Activated T-helper 17 cell treated with anti-CD3 and anti-CD28 coated beads, Interleukin-2, amount 50 U/mL, for 72 hours (primary cell): ENCODE measurements around the gene MACO1. TPM values are rescaled to one million over a fixed set of nuclear protein-coding genes. Genes with fewer than 3 reads are reported as not detected.
"Not testable (repeated sequence)": the region's sequence is repeated elsewhere in the genome, so short reads cannot be mapped to it uniquely, and the experiment has no call there.

Experiments
- ATAC-seq: fragments of 150-1000 bp; cut with Tn5 transposase; replicated peaks from 2 replicates; pipeline ENCODE4 v1.10.0; 2021; ENCODE audit warnings: mild to moderate bottlenecking, moderate library complexity
- H3K27ac Mint-ChIP-seq: one replicate; pipeline ENCODE4 v1.8.0; 2022; ENCODE audit warnings: mixed read lengths
- H3K27me3 Mint-ChIP-seq: one replicate; pipeline ENCODE4 v1.8.0; 2022; ENCODE audit warnings: mixed read lengths
- H3K36me3 Mint-ChIP-seq: one replicate; pipeline ENCODE4 v1.8.0; 2022; ENCODE audit warnings: low read depth, mild to moderate bottlenecking, mixed read lengths
- H3K4me1 Mint-ChIP-seq: one replicate; pipeline ENCODE4 v1.8.0; 2022; ENCODE audit warnings: mixed read lengths
- H3K4me3 Mint-ChIP-seq: one replicate; pipeline ENCODE4 v1.8.0; 2022; ENCODE audit warnings: mild to moderate bottlenecking, mixed read lengths
- H3K9me3 Mint-ChIP-seq: one replicate; pipeline ENCODE4 v1.8.0; 2022; ENCODE audit warnings: mixed read lengths
- total RNA-seq, 2 donors: library from RNA; stranded (reverse); gene quantifications; one replicate each; pipeline ENCODE4 v1.2.3, GENCODE V29; 2022

The MACO1 gene
- total RNA-seq, 2 donors from 2014 or later, result 12.4 to 18.8 TPM

DNA sequence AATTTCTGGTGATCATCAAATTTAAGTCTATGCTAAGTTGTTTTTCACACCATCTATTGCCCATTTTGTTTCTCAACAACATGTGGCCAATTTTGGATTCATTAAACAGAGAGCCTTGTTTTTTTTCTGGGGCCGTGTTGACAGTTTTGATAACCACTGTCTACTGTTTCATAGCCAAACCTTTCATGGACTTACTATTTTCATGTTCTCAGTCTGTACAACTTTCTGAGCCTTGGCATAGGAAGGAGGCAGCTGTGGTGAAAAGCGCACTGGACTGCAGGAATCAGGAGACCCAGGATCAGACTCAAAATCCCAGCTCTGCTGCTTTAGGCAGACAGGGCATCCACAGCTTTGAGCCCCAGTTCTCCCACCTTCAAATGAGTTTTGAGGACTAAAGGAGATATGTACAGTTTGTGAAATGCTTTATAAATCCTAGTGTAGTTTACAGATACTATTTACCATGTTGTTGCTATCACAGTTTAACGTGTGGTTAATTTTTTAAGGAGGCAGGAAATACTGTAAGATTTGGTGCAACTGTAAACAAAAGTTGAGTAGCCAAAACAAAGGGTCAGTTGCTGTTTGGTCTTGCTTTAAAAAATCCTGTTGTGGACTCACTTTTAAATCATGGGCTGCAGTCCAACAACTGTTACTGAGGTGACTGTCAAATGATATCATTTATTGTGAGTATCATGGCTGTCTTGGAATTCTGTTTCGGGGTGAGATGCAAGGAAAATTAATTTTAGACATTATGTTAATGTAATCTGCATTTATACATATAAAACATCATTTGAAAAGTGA, 2.9 kb downstream of the MACO1 start:
- Mint-ChIP-seq H3K27me3 (no peaks in the 10 kb centered on the region), H3K27ac (peak overlapping the region; percentile 55), H3K4me1 (peaks cover 36% of the 10 kb centered on the region), H3K36me3 (peaks cover 31% of the 10 kb centered on the region), H3K4me3 (peak overlapping the region; percentile 71), H3K9me3 (no peaks in the 10 kb centered on the region)
- ATAC-seq, result no peak

DNA sequence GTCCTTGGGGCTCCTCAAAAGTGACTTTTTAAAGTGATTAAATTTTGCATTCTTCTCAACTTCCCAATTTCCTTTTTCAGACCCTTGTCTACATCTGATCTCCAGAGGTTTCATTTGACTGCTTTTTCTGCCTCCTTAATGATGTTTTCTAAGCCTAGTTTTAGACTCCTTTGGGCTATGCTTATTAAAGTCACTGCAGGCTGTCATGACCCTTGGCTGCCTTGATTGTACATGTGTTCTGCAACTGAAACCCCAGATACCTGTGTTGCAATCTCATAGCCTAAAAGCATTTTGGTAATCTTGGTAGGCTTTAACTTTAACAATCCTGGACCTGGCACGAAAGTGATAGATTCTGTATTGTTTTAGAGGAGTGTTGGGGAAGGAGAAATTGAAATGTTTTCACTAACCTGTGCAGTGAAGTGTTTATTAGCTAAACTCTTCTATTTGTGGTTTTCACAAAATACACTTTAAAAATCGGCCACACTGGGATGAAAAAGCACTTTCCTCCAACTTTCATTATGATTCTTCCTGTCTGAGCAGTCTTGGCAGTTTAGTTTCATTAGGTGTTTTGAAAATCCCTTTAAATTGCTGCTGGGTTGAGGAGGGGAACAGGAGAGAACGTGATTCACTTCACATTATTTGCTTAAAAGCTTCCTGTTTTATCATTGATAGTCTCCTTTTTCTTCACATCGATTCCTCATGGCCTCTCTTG, 4.9 kb downstream of the MACO1 start:
- peaks cover 31% of the 10 kb centered on the region for H3K36me3 Mint-ChIP-seq
- no peaks in the 10 kb centered on the region for H3K9me3 Mint-ChIP-seq
- H3K4me1 Mint-ChIP-seq, result peaks cover 36% of the 10 kb centered on the region
- H3K27ac Mint-ChIP-seq, result peak overlapping the region; percentile 55
- no peaks in the 10 kb centered on the region for H3K27me3 Mint-ChIP-seq
- ATAC-seq, result peak; percentile 78
- H3K4me3 Mint-ChIP-seq, result peak overlapping the region; percentile 71

DNA sequence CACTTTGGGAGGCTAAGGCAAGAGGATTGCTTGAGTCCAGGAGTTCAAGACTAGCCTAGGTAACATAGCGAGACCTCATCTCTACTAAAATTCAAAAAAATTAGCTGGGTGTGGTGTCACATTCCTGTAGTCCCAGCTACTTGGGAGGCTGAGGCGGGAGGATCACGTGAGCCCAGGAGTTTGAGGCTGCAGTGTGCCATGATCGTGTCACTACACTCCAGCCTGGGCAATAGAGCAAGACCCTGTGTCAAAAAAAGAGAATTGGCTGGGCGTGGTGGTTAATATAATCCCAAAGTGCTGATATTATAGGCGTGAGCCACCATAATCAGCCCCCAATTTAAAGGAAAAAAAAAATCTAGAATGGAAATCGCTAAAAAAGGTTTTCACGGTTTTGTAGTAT, 7.0 kb downstream of the MACO1 start:
- no peak for ATAC-seq
- Mint-ChIP-seq H3K36me3 (peaks cover 20% of the 10 kb centered on the region), H3K9me3 (no peaks in the 10 kb centered on the region), H3K27me3 (no peaks in the 10 kb centered on the region), H3K4me1 (peaks cover 44% of the 10 kb centered on the region), H3K27ac (no peak overlapping the region), H3K4me3 (no peak overlapping the region)

DNA sequence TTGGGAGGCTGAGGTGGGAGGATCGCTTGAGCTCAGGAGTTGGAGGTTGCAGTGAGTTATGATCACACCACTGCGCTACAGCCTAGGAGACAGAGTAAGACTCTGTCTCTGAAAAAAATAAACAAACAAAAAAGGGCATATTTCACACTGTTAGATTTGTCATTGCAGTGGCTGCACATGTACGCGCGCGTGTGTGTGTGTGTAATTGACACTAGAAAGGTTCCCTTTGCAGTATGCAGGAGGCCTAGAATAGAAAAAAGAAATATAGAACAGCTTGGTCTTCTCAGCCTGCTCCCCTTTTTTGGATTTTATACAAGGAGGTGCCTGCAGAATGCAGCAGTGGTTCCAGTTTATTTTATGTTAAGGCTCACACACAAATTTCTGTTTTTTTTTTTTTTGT, 8.6 kb downstream of the MACO1 start:
- H3K27me3 Mint-ChIP-seq, result no peaks in the 10 kb centered on the region
- H3K27ac Mint-ChIP-seq, result no peak overlapping the region
- no peak for ATAC-seq
- H3K4me1 Mint-ChIP-seq, result peaks cover 36% of the 10 kb centered on the region
- no peak overlapping the region for H3K4me3 Mint-ChIP-seq
- peaks cover 11% of the 10 kb centered on the region for H3K36me3 Mint-ChIP-seq
- no peaks in the 10 kb centered on the region for H3K9me3 Mint-ChIP-seq

DNA sequence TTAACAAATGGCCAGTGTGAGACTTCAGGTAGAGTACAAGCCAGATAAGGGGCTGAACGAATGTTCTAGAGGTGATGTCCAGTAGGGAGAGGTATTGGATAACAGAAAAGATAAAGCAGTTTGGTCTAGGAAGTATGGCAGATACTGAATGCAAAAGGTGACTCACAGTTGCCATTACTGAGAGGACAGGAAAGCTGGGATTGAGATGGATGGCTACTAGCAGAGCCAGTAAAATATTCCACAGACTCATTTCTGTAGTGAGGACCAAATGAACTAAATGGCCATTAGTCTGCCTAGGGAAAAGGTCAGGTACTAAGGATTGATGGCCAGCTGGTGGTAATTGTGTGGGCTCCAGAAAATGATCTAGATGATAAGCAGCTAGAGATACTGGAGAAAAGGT, 11.5 kb downstream of the MACO1 start:
- peak overlapping the region; percentile 22 for H3K27ac Mint-ChIP-seq
- no peaks in the 10 kb centered on the region for H3K9me3 Mint-ChIP-seq
- H3K4me1 Mint-ChIP-seq, result peaks cover 26% of the 10 kb centered on the region
- peaks cover 18% of the 10 kb centered on the region for H3K36me3 Mint-ChIP-seq
- ATAC-seq, result no peak
- no peaks in the 10 kb centered on the region for H3K27me3 Mint-ChIP-seq
- H3K4me3 Mint-ChIP-seq, result no peak overlapping the region

DNA sequence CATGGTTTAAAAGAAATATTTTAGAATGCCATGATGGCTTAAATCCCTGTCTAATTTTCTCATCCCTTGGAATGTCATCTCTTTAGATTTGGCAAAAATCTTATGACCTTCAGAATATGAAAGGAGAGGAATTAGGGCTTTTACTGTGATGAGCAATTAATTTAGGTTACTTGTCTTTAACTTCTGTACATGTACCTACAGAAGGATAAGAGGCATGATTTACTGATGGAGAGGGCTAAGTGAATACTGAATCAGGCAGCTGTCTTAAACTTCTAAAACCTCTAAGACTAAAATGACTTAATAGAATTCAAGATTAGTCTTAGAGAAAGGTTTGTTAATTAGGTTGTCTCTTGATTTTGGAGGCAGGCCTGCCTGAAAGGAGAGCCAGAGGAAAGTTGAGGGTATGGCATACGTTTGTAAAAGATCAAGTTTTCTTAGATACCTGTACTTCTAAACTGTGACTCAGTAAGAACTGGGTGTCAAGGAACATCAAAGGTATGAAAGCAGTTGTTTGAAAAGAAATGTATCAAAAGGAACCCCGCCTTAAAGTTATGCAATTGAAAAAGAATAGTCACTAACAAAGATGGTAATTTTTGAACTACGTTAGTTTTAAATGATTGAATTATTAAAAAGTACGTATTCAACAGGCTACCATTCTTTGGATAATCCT, 12.5 kb downstream of the MACO1 start:
- ATAC-seq, result no peak
- no peaks in the 10 kb centered on the region for H3K27me3 Mint-ChIP-seq

DNA sequence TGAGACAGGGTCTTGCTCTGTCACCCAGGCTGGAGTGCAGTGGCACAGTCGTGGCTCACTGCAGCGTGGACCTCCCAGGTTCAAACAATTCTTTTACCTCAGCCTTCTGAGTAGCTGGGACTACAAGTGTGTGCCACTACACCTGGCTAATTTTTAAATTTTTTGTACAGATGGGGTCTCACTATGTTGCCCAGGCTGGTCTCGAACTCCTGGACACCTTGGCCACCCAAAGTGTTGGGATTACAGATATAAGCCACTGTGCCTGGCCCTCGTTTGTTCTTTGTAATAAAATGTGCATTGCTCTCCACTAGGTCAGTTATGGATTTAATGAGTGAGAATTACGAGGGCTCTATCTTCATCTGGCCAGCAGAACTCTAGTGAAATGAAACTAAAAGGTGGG, 13.9 kb downstream of the MACO1 start:
- not testable (repeated sequence) for H3K27me3 Mint-ChIP-seq, H3K9me3 Mint-ChIP-seq, H3K27ac Mint-ChIP-seq, ATAC-seq, H3K4me3 Mint-ChIP-seq
- H3K4me1 Mint-ChIP-seq, result peaks cover 26% of the 10 kb centered on the region
- peaks cover 34% of the 10 kb centered on the region for H3K36me3 Mint-ChIP-seq

More for the DNA sequence above, 12.5 kb downstream of the MACO1 start:
- Mint-ChIP-seq H3K4me3 (no peak overlapping the region), H3K36me3 (peaks cover 24% of the 10 kb centered on the region), H3K4me1 (peaks cover 26% of the 10 kb centered on the region), H3K27ac (peak overlapping the region; percentile 50), H3K9me3 (no peaks in the 10 kb centered on the region)

DNA sequence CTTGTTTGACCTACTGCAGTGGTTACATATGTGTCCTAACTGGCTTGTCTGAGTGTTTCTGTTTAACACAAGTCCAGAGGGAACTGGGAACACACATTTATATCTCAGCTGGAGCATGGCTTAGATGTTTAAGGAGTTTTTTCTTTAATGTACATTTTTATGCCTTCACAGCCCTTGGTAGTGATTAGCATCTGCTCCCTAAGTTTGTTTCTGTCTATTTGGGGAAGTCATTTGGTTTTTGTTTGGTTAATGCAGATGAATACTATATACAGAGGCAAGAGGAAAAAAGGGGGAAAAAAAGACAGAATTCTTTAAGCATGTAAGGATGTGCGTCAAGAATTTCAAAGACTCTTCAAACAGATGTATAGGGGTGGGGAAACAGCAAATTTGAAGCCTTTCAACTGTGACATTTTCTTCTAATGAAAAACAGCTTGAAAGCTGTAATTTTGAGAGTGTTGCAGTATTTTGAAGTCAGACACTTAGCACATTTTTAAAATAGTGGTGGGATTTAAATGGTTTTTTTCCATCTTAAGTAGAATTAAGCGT, 15.4 kb downstream of the MACO1 start:
- peaks cover 46% of the 10 kb centered on the region for H3K36me3 Mint-ChIP-seq
- peaks cover 26% of the 10 kb centered on the region for H3K4me1 Mint-ChIP-seq
- H3K27ac Mint-ChIP-seq, result peak overlapping the region; percentile 31
- ATAC-seq, result no peak
- H3K27me3 Mint-ChIP-seq, result no peaks in the 10 kb centered on the region
- H3K9me3 Mint-ChIP-seq, result no peaks in the 10 kb centered on the region
- no peak overlapping the region for H3K4me3 Mint-ChIP-seq

DNA sequence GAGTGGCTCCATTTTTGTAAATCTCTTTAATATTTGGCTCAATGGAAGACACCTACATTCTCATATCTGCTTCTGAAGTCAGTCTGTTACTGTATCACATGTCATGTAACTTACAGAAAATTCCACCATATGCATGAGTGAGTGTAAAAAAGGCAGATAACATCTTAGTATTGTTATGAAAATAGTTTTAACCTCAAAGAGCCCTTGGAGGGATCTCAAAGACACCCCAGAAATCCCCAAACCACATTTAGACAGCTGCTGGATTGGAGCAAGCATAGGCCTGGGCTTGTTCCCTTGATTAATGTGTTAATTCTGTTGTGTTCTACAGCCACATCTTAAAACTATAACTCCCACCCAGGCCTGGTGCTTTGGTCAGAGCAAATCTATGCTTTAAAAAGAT, 16.9 kb downstream of the MACO1 start:
- no peaks in the 10 kb centered on the region for H3K27me3 Mint-ChIP-seq
- H3K4me1 Mint-ChIP-seq, result peaks cover 15% of the 10 kb centered on the region
- peak; percentile 89 for ATAC-seq
- no peaks in the 10 kb centered on the region for H3K9me3 Mint-ChIP-seq
- peak overlapping the region; percentile 46 for H3K27ac Mint-ChIP-seq
- no peak overlapping the region for H3K4me3 Mint-ChIP-seq
- H3K36me3 Mint-ChIP-seq, result peaks cover 58% of the 10 kb centered on the region

DNA sequence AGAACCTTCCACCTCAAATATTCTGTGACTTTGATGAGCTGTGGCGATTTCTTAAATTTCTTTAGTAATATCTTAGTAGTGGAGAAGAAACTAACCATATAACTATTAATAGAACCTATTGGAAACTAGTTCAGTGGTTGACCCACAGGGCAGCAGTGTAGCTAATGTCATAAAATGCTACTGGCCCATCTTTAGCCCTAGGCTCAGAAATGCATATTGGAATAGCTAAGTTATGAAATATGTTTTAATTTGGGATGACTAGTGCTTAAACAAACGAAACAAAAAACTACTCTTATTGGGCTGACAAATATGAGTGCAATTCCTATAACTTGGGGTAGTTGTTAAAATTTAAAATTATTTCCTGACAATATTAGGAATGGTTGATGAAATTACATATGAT, 20.2 kb downstream of the MACO1 start:
- Mint-ChIP-seq H3K4me3 (no peak overlapping the region), H3K27me3 (no peaks in the 10 kb centered on the region), H3K4me1 (peaks cover 7% of the 10 kb centered on the region), H3K27ac (no peak overlapping the region), H3K9me3 (no peaks in the 10 kb centered on the region), H3K36me3 (peaks cover 77% of the 10 kb centered on the region)
- ATAC-seq, result no peak

DNA sequence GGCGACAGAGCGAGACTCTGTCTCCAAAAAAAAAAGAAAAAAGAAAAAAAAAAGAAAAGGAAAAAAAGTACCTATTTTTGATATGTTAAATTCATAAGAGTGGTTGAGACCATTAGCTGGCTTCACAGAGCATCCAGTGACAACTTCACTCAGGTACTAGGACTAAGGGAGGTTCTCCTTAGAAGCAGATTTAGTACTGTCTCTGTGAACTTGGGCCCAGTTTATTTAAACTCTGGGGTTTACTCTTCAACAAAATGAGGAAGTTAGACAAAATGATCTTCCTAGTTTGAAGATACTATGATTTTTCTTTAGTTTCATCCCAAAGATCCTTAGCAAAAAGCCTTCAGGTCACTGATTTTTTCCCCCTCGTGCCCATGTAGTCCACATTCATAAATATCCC, 21.2 kb downstream of the MACO1 start:
- Mint-ChIP-seq H3K9me3 (no peaks in the 10 kb centered on the region), H3K4me3 (no peak overlapping the region), H3K36me3 (peaks cover 76% of the 10 kb centered on the region), H3K27me3 (no peaks in the 10 kb centered on the region), H3K4me1 (peaks cover under 1% of the 10 kb centered on the region), H3K27ac (no peak overlapping the region)
- no peak for ATAC-seq

DNA sequence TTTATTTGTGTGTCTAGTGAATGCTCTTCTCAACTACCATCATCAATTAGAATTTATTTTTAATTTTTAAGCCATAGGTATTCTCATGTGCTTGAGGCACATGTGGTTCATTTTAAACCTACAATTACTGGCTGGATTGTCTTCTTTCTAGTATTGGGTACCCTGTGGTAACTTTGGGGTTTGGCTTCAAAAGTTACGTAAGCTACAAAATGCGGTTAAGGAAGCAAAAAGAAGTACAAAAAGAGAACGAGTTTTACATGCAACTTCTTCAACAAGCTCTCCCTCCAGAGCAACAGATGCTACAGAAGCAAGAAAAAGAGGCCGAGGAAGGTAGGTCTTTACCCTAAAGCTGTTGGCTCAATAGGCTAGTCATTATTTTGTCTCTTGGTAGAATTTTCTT, 25.8 kb downstream of the MACO1 start:
- H3K27ac Mint-ChIP-seq, result no peak overlapping the region
- no peaks in the 10 kb centered on the region for H3K4me1 Mint-ChIP-seq
- no peaks in the 10 kb centered on the region for H3K27me3 Mint-ChIP-seq
- no peaks in the 10 kb centered on the region for H3K9me3 Mint-ChIP-seq
- no peak for ATAC-seq
- no peak overlapping the region for H3K4me3 Mint-ChIP-seq
- H3K36me3 Mint-ChIP-seq, result peaks cover 85% of the 10 kb centered on the region

DNA sequence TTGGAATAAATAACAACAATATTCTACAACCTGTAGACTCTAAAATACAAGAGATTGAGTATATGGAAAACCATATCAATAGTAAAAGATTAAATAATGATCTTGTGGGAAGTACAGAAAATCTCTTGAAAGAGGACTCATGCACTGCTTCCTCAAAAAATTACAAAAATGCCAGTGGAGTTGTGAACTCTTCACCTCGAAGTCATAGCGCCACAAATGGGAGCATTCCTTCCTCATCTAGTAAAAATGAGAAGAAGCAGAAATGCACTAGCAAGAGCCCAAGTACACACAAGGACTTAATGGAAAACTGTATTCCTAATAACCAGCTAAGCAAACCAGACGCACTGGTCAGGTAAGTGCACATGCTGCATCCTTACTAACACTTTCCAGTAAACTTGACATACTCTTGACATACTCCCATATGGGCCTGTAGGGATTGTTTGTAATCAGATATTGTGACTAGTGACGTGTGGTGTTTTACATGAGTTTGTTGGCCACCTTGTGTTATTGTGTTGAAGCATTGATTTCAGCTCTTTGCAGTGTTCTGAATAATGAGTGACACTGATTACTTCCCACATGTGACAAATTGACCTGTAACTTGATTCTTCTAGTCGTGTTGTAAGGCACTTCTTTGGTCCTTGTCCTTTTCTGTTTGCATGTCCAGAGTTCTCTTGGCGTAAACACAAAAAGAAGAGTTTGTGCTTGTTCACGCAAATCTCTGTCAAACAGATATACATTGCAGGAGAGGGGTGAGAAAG, 28.0 kb downstream of the MACO1 start:
- no peak overlapping the region for H3K4me3 Mint-ChIP-seq
- H3K27ac Mint-ChIP-seq, result no peak overlapping the region
- no peaks in the 10 kb centered on the region for H3K4me1 Mint-ChIP-seq
- peaks cover 90% of the 10 kb centered on the region for H3K36me3 Mint-ChIP-seq
- H3K9me3 Mint-ChIP-seq, result no peaks in the 10 kb centered on the region
- no peak for ATAC-seq
- no peaks in the 10 kb centered on the region for H3K27me3 Mint-ChIP-seq

DNA sequence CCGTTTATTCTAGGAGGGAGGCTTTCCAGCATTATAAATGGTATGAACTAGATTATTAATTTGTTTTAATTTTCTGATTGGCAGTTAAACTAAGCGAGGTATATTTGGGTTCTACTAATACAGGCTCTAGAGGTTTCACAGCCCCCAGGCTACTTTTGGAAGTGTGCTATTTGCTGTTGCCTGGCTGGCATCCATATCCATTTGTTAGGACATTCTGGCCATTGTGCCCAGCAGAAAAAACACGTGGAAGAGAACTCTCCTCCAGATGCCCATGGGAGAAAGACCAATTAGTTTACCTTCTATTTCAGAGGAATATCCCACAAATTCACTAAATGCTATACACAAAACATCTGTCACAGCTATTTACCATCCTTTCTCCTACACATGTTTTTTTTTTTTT, 29.3 kb downstream of the MACO1 start:
- no peaks in the 10 kb centered on the region for H3K4me1 Mint-ChIP-seq
- H3K4me3 Mint-ChIP-seq, result no peak overlapping the region
- H3K36me3 Mint-ChIP-seq, result peaks cover 80% of the 10 kb centered on the region
- H3K27me3 Mint-ChIP-seq, result no peaks in the 10 kb centered on the region
- H3K27ac Mint-ChIP-seq, result no peak overlapping the region
- H3K9me3 Mint-ChIP-seq, result no peaks in the 10 kb centered on the region
- no peak for ATAC-seq
